GM13976 (cell line): ENCODE results near the gene C1orf210.

Experiments
- DNase-seq: peaks from one replicate; pipeline ENCODE4 v3.0.0; 2012; ENCODE audit warnings: low spot score
- CTCF ChIP-seq: IDR thresholded peaks from 2 replicates; pipeline ENCODE4 v1.5.1; 2012; ENCODE audit warnings: borderline replicate concordance, mild to moderate bottlenecking; ENCODE audit not compliant: insufficient read depth; ENCODE audit errors: extremely low read depth, missing control alignments, control extremely low read depth
- in situ Hi-C: fragments of 300-500 bp; cut with MboI; formaldehyde crosslinking; loops from one replicate; pipeline ENCODE4 v1.12.0; 2022; ENCODE audit warnings: low sequenced_read_pairs, mixed read lengths, inconsistent platforms; ENCODE audit not compliant: unreplicated experiment

Gene C1orf210

DNA sequence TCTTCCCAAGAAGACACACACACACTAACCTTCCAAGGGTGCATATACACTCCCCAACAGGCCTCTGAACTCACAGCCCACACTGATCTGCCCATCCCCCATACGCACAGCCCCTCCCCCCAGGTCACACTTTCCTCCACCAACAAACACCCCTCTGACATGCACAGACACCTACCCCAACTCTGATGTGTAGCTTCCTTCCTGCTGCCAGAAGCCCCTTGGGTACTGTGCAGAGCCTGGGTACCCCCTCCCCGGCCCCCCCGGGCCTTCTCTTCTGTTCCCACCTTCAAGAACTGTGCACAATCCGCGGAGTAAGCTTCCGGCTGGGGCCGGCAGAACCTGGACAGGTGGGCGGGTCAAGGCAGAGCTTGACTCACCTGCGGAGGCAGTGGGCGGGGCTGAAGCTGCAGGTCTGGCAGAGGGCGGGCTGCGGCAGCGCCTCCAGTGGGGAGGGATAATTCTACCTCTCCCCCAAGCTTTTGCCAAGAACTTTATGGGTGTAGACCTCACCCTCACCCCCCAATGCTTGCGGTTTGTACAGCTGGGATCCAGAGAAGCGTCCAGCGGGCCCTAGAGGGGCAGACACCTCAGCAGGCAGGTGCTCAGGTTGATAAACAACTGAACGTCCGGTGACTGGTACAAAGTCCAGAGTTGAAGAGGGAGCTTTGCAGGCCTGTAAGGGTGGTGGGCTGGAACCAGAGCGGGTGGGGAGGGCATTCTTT is at the start of gene C1orf210:
TSS of gene C1orf210 (minus strand) at position 313 of the 722 bp plus-strand sequence. CDS start 2,311 bp downstream, outside the sequence.
- no peak for TF ChIP-seq CTCF
- in situ Hi-C loops: no loop called here
- no peak for DNase-seq

GRCh38 chr1:43334453-43335205 is 49.2 kb upstream of the C1orf210 start:
- no peak for DNase-seq
- no peak for TF ChIP-seq CTCF
- in situ Hi-C loops: no loop called here

GRCh38 chr1:43331688-43332087 is 46.3 kb upstream of the C1orf210 start:
- DNase-seq: no peak
- in situ Hi-C loops: no loop called here
- TF ChIP-seq CTCF: no peak

DNA sequence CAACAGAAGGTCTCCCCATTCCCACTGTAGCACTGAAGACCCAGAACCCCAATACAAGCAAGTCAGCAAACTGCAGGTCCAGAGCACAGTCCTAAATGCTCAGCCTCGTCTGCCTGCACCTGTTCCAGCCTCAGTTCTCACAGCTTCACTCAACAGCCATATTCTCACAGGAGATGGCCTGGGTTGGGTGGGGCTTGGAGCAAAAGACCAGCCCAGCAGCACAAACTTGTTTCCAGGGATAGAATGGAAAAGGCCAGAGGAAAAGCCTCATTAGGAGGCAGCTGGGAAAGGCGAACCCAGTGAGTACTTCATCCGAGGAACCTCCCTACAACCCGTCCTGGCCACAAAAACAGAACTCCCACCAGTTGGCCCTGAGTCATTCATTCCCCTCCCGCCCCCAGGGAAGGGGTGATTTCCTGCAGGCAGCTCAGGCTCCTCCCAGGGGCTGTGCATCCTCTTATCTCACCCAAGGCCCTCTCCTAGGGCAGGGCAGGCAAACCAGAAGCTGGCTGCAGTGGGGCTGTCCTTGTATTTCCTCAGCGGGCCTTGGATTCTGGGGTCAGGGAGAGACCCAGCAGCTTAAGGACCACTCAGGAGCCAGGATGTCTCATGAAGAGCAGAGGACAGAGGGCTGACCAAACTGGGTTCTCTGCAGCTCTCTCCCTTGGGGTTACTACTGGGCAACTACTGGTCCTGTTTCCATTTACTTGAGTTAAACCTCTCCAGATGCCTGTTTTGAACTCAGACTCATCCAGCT is 44.8 kb upstream of the C1orf210 start:
- TF ChIP-seq CTCF: no peak
- peak; percentile 80 for DNase-seq
- in situ Hi-C loops: no loop called here

DNA sequence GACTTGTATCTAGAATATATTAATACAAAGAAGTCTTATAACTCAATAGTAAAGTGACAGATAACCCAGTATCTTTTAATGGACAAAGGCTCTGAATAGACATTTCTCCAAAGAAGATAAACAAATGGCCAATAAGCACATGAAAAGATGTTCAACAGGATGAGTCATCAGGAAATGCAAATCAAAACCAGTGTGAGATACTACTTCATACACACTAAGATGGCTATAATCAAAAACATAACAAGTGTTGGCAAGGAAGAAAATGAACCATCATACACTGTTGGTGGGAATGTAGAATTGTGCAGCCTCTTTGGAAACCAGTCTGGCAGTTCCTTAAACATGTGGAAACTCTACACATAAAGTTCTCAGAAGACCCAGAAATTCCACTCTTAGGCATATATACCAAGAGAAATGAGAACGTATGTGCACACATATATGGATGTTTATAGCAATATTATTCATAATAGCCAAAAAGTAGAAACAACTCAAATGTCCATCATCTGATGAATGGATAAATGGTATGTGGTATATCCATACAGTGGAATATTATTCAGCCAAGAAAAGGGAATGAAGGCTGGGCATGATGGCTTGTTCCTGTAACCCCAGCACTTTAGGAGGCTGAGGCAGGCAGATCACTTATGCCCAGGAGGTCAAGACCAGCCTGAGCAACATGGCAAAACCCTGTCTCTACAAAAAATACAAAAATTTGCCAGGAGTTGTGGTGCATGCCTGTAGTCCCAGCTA is 42.3 kb upstream of the C1orf210 start:
- in situ Hi-C loops: no loop called here
- no peak for DNase-seq
- TF ChIP-seq CTCF: no peak

DNA sequence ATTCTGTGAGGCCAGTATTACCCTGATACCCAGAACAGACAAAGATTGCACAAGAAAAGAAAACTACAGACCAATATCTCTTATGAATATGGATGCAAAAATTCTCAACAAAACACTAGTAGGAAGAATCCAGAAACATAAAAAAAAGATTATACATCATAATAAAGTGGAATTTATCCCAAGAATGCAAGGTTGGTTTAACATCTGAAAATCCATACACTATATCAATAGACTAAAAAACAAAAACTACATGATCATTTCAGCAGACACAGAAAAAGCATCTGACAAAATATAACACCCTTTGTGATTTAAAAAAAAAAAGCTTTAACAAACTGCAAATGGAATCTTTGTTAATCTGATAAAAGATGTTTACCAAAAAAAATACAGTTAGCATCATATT is 40.0 kb upstream of the C1orf210 start:
- TF ChIP-seq CTCF: no peak
- in situ Hi-C loops: no loop called here
- no peak for DNase-seq
